Body of pancreas (tissue), 4 donors: ENCODE results near the gene ARHGAP24.

Experiments
- CTCF ChIP-seq, 7 experiments: fragments of 450-650 bp in 4 of 7; fragments of 200-600 bp in 3 of 7; sonication (generic) in 3 of 7; IDR thresholded peaks; one replicate each; pipeline ENCODE4 v1.5.1; 2016 to 2019; ENCODE audit warnings: antibody characterized with exemption in 7 of 7
- POLR2A ChIP-seq, 3 donors: fragments of 450-650 bp; IDR thresholded peaks; one replicate each; pipeline ENCODE4 v1.6.1; 2016; ENCODE audit warnings: antibody characterized with exemption in 3 of 3, mild to moderate bottlenecking in 2 of 3

- no peak for TF ChIP-seq CTCF (IDR thresholded peaks at IDR 0.05)
- TF ChIP-seq POLR2A (IDR thresholded peaks at IDR 0.05), result no peak
Observed at GRCh38 chr4:85570388-85570787, 95.4 kb downstream of the ARHGAP24 start.
